GM19438 (cell line): ENCODE measurements around the gene CSRNP3.

Source experiments
- ATAC-seq: cut with Tn5 transposase; IDR thresholded peaks from one replicate; pipeline ENCODE4 v1.9.1; 2021; ENCODE audit warnings: low read depth; ENCODE audit not compliant: unreplicated experiment

The CSRNP3 gene

DNA sequence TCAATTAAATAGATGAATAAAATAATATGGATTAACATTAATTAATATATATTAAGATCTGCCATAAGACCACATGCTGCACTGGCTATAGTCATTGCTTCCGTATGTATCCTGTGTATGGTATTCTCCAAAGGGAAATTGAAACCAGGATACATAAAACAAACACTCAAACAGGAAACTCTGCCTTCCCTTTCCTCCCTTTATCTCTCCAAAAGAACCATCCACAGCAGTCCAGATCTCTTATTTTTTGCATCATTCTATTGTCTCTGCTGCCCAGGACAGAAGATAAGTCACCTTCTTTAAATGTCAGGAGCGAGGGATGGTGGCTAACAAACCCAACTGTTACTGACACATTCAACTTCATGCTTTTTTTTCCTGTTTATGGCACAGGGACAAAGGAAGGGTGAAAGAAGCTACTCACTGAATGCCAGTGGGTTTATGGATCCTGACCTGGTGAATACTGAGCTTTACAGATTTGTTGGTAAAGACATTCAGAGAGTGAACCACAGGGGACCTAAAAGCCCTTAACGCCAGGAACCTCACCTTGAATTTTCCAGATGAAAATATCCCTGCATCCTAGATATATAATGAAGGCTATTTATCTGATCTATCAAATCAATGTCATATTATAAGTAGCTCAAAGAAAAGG is 67.5 kb downstream of the CSRNP3 start:
- ATAC-seq, result no peak

DNA sequence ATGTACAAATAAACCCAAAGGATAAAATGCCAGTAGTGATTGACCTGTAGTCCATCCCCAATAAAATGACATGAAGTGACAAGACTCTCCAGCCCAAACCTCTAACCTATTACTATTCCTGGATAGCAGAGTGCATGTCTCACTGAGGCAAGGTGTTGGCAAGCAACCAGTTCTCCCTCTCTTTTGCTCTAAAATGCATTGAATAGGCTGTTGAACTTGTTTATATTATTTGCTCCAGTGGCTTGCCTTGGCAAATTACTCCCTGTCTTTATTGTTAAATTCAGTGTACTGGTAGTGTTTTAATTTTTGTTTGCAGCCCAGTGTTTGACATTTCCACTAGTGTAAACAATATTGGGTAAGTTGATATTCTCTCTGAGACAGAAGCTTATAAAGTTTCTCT is 70.5 kb downstream of the CSRNP3 start:
- ATAC-seq, result no peak

DNA sequence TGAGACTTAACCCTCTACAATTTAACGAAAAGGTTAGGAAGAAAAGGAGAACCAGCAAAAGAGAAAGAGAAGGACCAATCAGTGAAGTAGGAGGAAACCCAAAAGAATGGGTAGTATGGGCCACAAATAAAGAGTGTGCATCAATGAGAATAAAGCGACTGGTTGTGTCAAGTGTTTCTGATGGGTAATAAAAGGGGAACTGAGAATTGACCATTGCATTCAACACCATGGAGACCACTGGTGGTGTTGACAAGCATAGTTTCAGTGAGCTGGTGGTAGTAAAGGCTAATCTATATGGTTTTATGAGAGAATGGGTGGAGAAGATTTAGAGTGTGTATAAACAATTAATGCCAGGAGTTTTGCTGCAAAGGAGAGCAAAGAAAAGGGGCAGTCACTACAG is 75.4 kb downstream of the CSRNP3 start:
- ATAC-seq, result peak; percentile 80

DNA sequence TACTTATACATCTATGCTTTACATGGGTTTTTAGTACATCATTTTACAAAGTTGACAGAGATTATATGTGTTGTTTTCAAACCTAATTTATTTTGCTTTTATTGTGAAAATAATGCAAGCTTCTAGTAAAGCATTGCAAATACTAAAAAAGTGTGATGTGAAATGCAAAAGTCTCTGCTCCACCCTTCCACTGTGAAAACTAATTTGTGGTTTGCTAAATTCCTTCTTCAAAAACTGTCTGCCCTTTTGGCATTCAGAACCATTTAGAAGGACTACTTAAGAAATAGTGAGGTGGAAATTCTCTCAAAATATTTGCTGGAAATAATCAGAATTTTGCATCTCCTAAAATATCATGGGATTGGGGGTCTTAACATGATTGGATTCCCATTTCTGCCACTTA is 78.4 kb downstream of the CSRNP3 start:
- ATAC-seq, result no peak

DNA sequence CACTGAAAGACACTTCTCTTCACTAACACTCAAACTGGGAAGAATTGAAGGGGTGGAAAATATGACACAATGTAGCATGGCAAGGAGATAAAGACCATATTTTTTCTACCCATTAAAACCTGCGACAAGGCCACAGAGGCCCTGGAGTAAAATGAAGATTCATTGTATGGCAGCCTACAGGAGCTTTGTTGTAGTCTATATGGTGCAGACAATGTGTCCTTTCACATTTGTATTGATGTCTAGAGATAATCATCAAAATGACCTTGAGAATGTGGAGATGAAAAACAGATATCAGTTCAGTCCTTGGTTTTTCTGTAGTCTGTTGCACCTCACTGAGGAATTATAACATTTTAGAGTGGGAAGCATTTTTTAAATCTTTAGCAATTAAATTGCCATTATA is 80.1 kb downstream of the CSRNP3 start:
- ATAC-seq, result no peak

DNA sequence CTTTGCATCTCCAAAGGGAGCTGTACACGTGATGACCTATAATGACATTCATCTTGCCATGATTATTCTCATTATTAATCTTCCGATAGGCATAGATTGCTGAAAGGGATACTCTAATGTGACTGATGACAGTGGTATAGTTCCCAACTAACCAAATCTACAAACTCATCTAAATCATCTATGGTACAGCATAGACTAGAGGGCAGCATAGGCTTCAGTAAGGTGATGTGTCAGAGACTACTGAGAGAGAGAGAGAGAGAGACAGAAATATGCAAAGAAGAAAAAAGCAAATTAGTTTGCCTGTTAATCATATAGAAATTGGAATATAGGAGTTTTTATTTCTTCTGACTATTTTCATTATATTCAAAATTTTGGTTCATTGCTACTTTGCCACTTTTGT is 89.3 kb downstream of the CSRNP3 start:
- no peak for ATAC-seq

DNA sequence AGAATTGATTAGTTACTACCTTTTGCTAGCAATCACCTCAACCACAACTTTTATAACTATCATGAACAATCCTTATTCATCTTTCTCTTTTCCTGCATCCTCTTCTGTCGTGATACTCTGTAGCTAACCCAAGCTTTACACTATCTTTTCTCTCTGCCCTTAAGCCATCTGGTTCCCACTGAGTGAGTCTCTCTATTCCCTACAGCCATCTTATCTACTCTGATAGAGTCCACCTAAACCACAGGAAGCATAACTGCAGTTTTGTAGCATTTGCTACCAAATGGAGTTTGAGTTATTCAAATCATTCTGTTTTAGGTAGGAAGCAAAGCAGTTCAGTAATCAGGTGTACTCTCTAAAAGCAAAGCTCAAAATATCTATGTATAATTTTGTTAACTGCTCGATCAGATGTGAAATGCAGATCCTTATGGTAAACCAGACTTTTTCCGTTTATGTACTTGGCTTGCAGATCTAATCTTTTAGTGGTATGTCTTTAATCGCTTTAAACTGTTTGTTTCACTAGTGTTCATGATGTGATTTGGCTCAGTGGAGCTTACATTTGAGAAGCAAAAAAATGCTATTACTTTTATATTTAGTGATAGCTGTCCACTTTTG is 91.0 kb downstream of the CSRNP3 start:
- ATAC-seq, result no peak

DNA sequence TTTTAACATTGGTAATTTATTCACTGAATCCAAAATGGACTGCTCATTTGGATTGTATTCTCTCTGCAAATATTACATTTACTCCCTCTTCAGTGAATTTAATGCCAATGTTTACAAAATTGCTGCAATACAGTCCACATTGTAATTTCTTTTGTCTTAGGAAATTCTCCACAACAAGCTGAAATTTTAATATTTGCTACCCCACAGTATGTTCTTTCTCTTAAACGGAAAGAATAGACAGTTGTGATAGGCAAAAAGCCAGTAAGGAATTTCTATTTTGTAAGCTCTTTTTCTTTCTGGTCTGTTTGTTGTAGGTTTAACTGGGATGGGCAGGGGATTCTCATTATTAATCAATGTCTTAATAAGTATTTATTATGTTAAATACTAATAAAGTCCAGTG is 92.0 kb downstream of the CSRNP3 start:
- ATAC-seq, result no peak

DNA sequence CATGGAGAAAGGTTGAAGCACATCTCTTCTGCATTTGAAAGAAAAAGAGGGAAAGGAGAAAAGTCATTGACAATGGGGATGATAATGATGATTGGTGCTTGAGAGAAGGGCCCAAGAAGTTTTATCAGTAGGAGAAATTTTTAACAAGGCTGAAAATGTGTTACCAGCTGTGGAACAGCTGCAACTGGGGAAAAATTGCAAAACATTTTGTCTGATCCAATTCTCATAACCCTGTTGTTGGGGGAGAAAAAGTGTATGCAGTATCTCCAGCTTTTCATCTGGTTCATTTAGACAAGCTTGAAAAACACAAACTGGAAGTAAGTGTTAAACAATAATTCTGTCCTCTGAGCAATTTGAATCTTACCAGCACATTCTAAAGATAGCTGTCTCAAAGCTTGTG is 92.7 kb downstream of the CSRNP3 start:
- no peak for ATAC-seq

DNA sequence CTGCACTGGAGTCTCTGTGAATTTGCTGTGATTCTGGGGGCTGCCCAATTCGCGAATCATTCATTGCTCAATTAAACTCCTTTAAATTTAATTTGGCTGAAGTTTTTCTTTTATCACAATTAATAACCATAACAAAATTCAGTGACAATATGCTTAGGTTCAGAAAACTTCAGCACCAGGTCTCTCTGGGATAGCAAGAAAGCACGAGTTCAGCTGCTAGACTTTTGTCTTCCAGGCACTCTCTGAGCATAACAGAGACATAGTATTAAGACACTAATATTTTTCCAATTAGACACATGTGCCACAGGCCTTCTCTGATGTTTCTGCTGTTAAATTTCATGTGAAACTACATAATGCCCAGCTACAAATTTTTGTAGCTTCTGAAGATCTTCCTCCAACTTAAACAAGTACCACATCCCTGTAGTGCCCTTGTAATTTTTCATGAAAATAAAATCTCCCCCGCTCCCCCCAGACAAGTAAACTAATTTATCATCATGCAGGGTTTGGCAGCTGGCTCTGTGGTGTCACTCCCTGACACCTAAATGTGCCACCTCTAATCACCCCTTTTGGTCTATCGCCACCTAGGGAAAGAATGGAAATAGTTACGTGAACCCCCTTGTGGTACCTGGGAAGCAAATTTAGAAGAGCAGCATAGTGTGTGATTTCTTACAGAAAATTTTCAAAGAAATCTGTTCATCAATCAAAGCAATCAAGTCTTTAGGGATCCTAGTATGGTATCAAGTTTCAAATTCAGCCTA is 94.1 kb downstream of the CSRNP3 start:
- ATAC-seq, result no peak

DNA sequence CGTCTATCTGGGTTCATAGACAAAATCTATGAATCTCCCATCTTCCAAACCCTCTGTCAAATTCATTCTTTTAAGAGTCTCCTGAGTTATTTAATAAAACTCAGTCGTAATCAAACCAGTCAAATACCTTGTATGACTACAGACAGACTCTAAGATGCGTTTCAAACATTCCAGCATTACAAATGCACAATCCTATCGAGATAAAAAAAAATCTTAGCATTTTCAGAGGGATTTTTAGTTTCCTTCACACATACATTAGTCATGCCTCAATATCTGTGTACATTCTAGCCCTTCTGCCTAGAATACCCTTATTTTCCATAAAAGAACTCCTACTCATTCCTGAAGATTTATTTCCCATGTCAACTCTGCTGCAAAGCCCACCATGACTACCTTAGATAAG is 96.5 kb downstream of the CSRNP3 start:
- no peak for ATAC-seq

DNA sequence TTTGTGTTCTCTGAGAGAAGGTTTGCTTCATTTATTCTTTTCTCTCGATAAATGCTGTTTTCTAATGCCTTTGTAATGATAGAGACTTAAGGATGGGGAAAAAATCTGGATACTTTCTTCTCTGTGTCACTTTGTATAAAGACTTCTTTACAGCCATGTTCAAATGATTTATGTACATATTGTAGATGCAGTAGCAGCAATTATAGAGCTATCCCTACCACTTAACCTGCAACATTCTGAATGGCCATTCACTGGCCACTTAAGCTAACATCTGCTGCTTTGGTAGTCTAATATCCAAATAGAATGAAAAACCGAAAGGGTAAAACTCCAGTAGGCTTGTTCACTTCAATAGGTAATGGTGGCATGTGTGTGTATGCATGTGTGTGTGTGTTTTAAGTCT is 97.8 kb downstream of the CSRNP3 start:
- ATAC-seq, result no peak

DNA sequence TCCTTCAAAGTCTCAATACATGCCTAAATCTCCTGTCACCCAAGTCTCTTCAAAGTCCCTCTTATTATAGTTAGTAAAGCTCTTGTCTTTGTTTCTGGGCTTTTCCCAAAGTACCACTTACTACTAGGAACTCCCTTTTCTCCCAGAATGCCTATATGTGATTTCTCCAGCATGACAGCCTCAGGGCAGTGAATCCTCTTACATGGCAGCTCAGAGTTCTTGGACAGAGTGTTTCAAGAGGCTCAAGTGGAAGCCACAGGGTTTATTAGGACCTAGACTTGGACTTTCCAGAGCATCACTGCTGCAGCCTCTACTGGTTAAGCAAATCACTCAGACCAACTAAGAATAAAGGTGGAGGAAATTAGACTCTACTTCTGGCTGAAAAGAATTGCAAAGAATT is 98.9 kb downstream of the CSRNP3 start:
- ATAC-seq, result no peak

DNA sequence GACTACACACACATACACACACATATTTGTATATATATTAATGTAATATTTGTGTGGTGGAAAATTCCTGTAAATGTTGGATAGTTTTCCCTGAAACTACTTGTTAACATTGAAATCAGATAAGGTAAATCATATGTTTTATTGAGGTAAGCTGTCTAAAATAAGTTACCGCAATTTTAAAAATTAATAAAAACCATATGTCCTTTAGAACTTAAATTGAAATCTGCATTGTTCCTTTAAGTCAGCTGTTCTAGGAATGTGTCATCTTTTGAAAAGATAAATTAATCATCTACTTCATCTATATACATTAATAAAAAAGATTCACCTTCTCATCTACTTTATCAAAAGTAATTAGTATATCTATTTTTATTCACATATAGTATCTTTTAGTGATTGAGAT is 102.0 kb downstream of the CSRNP3 start:
- ATAC-seq, result no peak

DNA sequence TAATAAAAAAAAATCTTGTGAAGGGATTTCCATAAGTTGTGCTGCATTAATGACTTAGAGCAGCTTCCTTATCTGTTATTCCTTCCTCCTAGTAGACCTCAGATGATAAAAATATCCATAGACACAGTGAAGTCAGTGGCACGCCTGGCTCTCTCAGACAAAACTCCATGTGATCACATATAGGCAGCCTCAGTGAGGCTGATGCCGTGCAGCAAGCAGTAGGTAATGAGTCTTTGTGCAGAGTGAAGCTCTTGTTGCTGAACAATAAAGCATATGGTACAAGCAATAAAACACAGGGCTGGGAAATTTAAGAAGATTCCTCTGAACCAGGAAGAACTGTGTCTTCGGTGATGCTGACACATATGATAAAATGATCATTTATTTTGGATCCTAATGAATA is 102.7 kb downstream of the CSRNP3 start:
- no peak for ATAC-seq

DNA sequence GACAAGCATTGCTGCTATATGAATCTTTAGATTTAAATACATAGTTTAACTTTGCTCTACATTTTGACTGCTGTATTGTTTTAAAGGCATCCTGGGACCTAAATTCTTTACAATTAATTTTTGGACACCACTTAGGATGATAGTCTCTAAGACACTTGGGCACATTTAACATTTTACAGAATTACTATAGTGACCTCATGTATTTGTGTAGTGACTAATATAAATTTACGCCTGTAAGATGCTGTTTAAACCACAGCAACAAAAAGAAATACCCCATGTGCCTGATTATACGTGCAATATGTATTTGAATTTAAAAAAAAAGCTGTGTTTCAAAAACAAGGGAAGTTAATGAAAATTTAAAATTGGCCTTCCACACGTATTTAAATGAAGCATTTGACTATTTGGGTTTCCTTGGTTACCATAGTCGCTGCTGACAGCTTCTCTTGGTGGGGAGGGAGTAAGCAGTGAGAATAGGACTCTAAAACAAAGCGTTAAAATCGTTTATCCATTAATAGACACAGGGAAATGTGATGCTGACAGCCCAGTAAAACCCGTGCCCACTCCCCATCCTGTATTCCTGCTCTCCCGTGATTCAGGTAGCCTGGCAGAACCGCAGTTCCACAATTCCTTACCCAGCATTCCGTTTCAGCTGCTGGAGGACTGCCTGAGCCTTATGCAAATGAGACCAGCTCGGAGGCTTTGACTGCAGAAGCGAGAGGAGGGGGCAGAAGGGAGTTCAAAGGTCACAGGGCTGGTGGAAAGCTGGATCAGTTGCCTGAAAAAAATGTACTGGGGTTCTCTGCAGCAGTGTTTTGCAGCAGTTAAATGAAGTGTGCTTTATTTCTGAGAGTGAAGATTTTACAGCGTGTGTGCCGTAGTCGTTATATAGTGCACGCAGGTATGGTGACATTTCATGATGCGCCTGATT is 104.3 kb downstream of the CSRNP3 start:
- ATAC-seq, result no peak

DNA sequence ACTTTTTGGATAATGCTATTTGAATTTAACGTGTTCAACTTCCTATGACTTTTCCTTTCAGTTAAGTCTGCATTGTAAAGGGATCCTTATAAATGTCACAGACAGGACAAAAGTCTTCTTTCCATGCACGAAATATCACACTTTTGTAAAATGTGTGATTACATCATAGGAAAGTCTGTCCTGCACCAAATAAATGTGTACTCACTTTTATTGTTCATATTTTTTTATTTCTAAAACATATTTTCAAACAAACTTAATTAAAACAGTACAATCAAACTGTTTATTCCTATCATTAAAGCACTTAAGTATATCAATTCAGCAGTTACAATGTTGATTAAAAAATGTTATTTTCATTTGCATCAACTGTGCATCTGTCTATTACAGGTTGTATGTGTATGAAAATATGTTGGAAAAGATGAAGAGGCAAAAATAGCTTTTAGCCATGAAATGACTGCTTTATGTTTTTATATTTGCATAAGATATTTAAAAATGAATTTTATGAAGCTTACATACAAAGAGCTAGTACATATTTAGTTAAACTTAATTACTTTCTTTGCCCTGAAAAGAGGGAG is 105.6 kb downstream of the CSRNP3 start:
- ATAC-seq, result no peak

DNA sequence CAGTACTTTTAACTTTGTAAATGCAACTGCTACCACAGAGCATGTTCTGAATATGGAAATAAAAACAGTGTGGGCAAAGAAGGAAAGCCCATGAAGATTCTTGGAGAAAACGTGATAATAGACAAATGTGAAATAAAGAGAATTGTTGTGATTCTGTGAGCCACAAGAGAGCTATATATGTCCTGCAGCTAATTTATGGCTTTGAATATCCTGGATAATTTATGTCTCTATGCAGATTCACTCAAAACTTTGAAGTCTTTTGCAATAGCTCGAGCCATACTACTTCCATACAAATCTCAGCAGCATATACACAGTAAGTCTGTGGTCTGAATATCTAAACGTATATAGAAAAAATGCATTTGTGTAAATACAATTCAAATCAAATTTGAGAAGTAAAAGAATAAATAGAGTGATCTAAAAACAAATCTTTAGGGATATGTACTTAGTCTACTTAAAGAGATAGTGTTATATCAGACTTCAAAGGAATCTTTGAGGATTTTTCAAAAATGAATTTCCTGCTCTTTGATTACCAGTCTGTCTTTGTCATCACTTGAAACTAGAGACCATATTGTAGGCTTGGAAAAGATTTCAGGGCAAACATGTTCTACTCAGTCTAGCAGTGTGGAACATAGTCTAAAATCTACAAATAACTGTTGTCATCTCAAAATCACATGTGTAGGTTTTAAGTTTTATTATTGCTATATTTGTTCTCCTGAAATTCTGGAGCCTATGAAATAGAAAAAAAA is 107.1 kb downstream of the CSRNP3 start:
- ATAC-seq, result no peak

DNA sequence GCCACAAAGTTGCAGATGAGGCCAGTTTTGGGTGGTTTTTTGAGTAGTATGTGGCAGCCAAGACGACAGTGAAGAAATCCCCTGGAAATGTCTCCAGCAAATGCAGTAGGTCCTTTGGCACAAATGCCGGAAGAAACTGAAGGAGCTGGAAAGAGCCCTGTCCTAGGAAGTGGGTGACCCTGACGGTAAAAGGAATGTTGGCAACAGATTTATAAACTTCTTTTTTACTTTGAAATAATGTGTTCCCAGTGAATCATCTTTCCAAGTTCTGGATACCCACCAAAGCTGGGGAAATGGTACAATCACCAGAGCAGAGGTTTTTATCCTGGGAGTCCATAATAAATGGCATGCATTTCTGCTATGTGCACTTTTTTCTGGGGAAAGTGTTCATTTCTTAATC is 112.9 kb downstream of the CSRNP3 start:
- ATAC-seq, result no peak
